NCI-H2171 (cell line): ENCODE measurements around the gene RIC3.
A peak's percentile ranks its signal among the peaks of the same experiment; 100 is the strongest.

Experiments used
- DNase-seq: peaks from one replicate; lab custom pipeline; 2025; lab: John Stamatoyannopoulos, UW

RIC3 gene

DNA sequence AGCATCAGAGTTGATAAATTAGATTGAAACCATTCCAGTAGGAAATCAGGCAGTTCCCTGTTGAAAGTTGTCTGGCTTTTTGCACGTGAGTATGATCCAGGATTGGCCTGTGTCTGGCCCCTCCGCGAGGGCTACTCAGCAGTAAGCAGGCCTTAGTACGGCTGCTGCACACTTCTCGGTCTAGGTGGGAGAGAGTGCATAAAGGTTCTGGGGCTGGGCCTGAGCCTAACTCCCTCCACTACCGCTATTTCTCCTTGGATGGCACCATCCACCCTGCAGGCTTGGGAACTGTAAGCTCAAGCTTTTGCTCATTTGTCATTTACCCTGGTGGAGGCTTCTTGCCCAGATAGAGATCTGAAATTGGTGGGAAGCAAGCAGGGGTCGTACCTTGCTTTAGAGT lies 65.9 kb downstream of the RIC3 start:
- DNase-seq: no peak

DNA sequence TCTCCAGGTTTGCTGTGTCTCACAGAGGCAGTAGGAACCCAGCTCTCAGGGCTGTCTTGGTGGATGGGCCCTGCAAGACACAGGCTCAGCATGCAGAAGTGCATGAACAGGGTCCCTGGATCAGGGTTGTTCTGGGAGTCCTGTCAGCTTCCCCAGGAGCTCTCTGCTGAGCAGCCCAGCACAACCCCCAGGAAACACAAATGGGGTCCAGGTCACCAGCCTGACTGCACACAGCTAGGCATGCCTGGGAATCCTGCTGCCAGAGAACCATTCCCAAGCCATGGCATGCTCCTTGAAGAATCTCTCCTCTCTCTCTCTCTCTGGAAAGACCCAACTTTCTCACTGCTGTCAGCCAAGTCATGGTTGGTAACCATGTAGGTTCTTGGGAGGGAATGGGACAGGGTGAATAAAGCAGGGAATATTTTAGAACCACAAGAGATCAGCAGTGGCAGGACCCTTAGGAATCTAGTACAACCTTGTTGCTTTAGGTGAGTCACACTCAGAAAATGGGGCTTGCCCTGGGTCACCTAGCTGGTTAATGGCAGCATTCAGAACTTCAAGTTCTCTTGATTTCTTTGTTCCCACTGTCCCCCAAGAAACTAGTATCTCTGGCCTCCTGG lies 66.4 kb downstream of the RIC3 start:
- DNase-seq: no peak

DNA sequence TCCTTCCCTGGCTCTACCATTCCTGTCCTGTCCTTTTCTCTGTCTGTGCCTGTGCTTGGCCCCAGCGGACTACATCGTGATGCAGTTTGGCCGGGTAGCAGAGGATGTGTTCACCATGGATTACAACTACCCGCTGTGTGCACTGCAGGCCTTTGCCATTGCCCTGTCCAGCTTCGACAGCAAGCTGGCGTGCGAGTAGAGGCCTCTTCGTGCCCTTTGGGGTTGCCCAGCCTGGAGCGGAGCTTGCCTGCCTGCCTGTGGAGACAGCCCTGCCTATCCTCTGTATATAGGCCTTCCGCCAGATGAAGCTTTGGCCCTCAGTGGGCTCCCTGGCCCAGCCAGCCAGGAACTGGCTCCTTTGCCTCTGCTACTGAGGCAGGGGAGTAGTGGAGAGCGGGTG lies 67.4 kb downstream of the RIC3 start:
- DNase-seq: no peak

DNA sequence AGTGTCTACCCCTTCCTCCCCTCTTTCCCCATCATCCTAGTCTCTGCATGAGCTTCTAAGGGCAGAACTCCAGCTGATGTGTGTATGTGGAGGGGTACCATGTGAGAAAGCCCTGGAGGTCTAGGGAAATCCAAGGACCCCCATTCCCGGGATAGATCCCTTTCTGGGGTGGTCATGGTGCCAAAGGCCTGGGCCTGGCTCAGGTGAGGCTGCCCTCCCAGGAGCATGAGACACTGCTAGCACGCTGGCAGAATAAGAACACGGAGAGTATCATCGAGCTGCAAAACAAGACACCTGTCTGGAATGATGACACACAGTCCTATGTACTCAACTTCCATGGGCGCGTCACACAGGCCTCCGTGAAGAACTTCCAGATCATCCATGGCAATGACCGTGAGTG lies 68.2 kb downstream of the RIC3 start:
- no peak for DNase-seq

DNA sequence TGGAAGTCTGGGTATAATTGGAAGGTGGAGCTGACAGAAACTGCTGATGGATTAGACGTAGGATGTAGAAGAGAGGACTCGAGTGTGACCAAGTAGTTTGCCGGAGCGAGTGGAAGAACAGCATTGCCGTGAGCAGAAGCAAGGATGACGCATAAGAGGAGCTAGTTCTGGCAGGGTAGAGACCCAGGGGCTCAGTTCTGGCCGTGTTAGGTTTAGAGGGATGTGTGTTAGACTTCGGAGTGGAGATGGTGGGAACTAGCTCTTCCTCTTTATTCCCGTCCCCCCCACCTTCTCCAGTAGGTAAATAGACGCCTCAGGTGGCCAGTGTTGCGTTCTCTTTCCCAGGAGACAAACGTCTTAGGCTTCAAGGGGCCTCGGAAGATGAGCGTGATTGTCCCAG lies 68.7 kb downstream of the RIC3 start:
- no peak for DNase-seq

DNA sequence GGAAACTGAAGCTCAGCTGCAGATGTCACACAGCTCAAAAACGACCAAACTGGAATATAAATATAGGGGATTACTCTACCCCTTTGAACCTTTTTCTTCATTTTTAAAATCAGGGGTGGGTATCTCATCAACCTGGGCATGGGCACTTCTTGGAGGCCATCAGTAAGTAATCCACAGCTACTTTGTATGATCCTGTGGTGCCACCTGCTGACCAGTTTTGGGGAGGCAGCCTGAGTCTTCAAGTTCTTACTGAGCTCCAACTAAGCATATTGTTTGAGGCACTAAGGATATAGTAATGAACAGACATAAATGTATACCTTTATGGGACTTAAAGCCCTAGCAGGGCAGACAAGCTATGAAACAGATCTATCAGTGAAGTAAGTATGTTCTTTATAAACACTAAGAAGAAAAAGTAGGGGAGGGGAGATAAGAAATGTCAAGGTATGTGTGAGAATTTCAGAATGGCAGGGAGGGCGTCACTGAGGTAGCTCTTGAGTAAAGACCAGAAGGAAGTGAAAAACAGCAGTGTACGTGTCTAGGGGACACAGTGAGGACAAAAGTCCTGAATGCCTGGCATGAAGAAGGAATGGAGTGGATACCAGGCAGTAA lies 69.4 kb downstream of the RIC3 start:
- DNase-seq: no peak

DNA sequence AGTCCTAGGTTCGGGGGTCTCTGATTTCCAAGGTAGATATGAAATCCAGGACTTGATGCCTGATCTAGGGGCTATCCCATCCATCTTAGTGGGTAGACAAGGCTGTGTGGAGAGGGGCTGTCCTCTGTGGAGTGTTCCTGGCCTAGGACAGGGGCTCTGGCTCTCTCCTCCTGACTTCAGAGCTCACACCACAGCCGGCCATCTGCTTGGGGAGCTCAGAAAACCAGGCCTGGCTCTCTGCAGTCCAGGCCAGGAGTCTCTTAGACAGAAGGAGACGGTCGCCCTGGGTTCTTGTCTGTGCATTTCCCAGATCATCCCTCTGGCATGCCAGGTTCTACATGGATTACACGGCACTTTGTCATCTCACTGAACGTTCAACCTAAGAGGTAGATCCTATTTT lies 69.9 kb downstream of the RIC3 start:
- no peak for DNase-seq

DNA sequence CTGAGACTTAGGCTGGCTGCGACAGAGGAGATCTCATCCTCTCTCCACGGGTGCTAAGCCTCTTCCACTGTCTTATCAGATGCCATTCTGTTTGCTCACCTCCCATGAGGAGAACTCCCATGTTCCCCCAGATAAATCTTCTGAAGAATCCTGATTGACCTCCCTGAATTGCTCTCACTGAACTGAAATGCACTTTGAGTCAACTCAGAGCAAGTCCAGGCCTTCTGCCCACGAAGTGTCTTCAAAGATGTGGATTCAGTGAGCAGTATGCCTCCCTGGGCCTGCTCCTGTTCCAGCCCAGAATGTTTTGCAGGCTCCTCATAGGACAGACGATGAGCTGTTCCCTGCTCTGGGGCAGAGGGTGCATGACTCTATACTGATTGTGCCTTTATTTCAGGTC lies 70.5 kb downstream of the RIC3 start:
- no peak for DNase-seq

DNA sequence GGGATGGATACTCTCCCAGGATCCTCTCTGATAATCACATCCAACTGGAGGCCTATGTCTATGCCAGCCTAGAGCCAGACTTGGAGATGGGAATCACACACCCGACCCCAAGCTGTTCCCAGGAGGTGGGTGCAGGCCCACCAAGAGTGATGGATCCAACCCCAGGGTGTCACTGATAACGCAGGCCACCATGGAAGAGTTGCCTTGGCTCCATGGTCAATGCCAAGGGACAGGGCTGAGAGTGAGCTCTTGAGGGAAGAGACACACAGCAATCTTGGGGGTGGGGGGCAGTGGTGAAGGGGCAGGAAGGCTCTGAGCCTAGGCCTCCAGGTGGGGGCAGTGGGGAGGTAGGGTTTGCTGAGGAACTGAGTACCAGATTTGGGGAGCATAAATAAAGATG lies 70.9 kb downstream of the RIC3 start:
- no peak for DNase-seq

DNA sequence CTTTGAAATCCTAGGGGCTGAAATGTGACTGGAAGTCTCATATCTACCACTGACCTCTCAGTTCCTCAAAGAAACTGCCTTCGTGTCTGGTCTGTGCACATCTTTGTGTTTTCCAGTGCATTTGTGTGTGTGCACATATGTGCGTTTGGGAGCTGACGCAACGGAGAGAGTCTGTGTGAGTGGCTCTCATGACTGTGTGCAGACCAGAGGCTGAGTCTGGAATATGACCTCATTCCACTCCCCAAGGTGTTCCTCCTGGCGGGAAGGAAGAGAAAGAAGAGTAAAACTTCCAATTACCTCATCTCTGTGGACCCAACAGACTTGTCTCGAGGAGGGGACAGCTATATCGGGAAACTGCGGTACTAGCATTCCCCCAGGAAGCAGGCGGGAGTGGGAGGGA lies 71.4 kb downstream of the RIC3 start:
- DNase-seq: no peak

DNA sequence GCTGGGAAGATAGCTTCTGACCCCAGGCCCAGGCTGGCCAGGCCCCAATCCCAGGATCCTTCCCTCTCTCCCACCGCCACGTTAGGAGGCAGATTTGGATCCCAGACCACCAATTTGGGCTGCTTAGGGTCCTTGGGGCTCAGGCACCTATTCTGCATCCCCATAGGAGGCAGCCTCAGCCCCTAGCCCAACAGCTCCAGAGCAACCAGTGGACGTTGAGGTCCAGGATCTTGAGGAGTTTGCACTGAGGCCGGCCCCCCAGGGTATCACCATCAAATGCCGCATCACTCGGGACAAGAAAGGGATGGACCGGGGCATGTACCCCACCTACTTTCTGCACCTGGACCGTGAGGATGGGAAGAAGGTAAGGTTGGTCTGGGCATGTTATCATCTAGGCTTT lies 71.8 kb downstream of the RIC3 start:
- no peak for DNase-seq

DNA sequence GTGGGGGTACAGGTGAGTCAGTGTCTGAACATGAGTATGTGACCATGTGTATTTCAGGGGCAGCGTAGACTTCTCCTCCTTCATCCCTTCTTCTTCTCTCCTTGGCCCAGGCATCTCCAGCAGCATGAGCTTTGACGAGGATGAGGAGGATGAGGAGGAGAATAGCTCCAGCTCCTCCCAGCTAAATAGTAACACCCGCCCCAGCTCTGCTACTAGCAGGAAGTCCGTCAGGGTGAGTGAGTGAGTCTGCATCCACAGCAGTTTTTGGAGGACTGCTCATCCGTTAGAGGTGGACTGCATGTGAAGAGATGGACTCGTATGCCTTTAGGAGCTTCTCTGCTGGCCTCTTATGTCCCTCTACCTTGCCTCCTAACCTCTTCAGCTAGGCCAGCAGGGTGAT lies 72.2 kb downstream of the RIC3 start:
- DNase-seq: no peak

DNA sequence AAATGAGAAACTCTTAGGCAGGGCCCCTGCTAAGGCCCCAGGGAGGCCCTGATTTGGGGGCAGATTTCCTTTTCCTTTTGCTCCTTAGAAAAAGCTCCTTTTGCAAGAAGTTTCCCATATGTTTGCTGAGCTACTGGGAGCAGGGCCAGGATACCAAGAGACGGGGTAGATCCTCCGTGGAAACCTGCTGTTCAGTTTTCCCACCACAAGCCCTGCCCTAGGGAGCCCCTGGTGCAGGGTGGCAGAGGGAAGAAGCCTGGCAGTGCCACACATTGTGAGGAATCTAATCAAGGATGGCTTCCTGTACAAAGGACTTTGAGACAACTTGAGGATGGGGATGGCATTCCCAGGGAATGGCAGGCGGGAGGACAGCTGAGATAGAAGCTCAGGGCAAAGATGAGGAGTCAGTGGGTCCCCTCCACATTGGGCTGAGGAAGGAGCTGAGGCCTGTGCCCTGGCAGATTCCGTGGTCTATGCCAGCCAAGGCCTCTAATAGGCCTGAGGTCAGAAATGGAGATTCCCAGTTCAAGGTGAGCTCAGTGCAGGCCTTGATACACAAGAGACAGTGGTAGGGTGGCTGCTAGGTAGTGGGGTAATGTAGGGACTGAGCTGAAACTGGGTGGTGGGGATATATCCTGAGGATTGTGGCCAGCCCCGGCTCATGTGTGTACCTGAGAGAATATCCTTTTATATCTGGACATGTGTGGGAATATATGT lies 72.9 kb downstream of the RIC3 start:
- DNase-seq: no peak

DNA sequence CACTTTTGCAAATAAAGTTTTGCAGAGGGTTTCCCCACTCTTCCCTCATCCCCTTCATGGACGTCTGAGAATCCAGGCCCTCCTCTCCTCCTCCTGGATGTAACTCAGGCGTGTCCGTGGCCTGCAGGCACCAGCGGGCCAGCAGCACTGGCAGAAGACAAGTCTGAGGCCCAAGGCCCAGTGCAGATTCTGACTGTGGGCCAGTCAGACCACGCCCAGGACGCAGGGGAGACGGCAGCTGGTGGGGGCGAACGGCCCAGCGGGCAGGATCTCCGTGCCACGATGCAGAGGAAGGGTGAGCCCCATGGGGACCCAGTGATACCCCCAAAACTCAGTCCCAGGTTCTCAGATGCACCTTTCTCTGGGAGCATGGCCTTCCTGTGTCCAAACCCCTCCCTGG lies 73.5 kb downstream of the RIC3 start:
- no peak for DNase-seq

DNA sequence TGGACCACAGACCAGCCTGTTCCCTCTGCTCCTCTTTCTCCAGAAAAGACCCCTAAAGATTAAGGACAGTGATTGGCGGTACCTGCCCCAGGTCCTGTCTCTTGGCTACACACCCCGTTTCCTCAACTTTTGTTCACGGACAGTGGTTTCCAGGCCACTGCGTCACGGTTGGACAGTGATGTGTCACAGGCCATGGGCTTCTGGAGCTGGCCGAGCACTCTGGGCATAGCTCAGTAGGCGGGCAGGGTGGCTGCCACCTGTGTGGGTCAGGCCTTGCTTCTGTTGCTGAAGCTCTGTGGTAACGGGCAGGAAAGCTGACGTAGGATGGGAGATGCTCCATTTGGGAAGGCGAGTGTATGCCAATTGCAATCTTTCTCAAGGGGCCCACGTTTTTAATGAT lies 74.2 kb downstream of the RIC3 start:
- DNase-seq: no peak

DNA sequence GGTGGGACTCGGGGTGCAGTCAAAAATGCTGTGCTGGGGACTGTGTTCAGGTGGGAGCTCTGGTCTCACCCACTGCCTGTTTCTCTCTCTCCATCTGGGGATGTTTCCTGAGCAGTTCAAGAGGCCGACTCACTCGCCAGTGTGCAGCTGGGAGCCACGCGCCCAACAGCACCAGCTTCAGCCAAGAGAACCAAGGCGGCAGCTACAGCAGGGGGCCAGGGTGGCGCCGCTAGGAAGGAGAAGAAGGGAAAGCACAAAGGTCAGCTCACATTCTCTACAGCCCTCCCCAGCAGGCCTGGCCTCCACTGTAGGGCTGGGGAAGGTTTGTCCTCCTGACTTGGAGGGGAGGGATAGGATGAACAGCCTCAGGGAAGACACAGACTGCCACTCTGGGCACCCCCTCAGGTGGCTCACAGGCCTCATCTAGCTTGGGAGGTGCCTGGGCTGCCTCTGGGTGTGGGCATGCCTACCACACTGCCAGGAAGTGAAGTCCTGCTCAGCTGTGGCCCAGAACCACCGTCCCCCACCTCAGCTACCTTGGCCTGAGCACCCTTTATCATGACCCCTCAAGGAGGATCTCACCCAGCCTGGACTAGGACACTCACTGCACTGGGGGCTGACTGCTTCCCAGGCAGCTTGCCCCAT lies 74.8 kb downstream of the RIC3 start:
- no peak for DNase-seq

DNA sequence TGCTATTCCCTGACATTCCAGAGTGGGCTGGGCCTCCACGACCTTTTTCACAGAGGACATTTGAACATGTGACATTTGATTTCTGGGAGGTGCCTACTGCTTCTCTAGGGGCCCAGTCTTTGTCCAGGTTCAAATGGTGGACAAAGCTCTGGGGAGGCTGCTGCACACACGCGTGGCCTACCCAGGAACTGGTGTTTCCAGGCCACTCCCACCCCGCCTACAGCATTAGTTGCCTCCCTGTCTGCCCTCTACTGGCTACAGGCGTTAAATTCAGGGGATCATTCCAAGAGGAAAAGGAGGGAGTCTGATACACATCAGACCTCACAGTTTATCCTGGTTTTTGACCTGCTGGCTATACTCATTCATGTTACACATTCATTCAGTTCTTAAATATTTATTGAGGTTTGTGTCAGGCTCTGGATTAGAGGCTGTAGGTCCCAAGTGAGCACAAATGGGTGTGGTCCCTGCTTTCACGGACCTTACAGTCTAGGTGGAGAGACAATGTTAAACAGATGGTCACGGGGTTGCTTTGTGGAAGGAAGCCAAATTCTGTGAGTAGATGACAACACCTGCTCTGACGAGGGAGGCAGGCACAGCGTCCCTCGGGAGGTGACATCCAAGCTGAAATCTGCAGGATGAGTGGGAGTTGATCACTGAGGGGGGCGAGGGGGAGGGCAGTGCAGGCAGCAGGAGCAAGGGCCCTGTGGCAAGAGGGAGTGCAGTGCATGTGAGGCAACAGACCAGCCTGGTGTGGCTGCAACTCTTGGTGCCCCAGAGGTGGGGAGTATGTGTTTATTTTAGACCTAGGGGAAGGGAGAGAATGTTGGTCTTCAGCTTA lies 76.0 kb downstream of the RIC3 start:
- DNase-seq: peak; percentile 84

DNA sequence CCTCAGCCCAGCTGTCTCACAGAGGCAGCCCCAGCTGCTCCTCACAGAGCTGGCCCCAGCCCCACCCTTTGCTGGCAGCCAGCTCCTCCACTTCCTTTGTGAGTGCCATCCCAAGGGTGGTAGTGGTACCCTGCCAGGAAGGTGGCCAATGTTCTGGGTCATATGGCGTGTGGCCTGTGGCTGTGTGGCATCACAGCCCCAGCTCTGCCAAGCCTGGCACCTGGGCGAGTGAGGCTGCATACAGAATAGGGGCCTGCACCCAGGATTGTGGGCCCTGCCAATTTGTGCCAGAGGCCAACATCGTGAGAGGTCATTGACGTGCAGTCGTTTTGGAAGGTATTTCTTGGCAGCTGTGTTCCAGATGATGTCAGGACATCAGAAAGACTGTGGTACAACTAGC lies 77.1 kb downstream of the RIC3 start:
- no peak for DNase-seq

DNA sequence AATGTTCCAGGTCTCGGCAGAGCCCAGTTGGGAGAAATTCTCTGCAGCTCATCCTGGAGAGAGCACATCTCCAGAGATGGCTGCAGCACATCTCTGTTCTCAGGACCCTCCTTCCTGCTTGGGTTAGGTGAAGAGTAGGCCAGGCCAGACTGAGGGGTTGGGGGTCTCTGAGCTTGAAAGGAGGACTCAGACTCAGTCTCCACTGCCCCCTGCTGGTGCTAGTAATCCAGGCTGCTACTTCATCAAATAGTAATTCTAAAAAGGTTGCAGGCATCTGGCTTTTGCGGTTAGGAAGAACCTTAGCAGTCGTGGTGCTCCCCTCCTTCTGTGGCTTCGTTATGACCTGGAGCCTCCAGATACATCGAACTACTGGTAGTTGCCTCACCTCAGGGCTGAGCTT lies 78.1 kb downstream of the RIC3 start:
- no peak for DNase-seq

DNA sequence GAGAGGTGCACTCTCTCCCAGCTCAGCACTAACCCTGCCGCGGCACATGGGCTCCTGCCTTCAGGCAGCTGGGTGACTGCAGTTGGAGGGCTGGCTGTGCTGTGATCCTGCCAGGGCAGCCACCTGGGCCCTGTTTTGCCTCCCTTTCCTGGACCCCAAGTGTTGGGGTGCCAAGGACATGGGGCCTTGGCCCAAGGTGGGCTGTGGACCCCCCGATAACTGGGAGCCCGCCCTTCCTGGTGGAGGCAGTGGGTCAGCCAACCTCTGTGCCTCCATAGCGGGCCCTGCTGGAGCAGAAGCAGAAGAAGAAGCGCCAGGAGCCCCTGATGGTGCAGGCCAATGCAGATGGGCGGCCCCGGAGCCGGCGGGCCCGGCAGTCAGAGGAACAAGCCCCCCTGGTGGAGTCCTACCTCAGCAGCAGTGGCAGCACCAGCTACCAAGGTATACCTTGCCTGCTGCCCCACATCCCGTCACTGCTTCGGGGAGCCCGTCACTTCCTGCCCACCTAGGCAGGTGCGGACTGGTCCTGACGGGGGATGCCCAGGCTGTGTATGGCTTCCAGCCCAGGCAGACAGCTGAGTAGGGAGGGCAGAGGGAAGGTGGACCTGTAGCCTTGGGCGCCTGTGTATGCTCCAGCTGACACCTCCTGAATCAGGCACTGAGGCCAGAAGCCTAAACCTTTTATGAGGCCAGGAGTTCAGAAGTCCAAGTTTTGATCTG lies 78.9 kb downstream of the RIC3 start:
- DNase-seq: no peak

DNA sequence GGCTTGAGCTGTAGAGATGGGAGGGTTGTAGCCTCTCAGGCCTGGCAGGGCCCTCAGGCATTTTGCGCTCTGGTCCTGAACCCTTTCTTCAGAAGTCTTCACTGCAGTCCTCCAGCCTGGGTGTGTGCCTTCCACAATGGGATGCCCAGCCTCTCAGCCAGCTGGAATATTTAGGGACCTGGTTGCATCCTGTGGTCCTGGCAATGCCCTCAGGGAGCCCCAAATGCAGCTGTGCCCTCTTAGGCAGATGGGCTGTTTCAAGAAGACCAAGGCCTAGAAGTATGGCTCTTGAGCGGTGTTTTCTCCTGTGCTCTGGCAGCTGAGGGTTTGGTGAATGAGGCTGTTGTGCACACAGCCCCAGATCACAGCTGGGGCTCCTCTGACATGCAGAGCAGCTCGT lies 81.1 kb downstream of the RIC3 start:
- no peak for DNase-seq

DNA sequence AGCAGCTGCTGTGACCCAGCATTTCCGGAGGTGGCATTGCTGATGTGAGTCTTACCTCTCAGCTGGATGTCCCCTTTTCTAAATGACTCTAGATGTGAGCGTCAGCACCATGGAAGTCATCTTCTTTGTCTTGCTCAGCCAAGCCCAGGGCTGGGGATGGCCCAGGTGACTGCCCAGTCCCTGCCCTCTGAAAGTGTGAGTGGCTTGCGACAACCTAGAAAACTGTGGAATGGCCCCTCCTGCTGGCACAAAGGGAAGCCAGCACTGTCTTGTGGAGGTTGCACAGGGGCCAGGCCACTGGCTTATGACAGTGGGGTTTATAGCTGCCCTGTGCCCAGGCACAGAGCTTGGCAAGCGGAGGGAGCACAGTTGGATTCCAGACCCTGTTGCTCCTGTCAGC lies 81.6 kb downstream of the RIC3 start:
- no peak for DNase-seq
